Type B pancreatic cell (in vitro differentiated cells): ENCODE data around the gene CAMTA1. TPM values are rescaled to one million over a fixed set of nuclear protein-coding genes. Genes with fewer than 3 reads are reported as not detected.

Source experiments
- DNase-seq: peaks from one replicate; pipeline ENCODE4 v3.0.0; 2021; ENCODE audit warnings: mixed read lengths; ENCODE audit not compliant: unreplicated experiment; ENCODE audit errors: extremely low spot score
- H3K27ac Mint-ChIP-seq: 2 replicates; pipeline ENCODE4 v1.8.0; 2021; ENCODE audit warnings: mild to moderate bottlenecking, mixed read lengths
- H3K27me3 Mint-ChIP-seq: 2 replicates; pipeline ENCODE4 v1.8.0; 2021; ENCODE audit warnings: mixed read lengths
- H3K36me3 Mint-ChIP-seq: 2 replicates; pipeline ENCODE4 v1.8.0; 2021; ENCODE audit warnings: mixed read lengths
- H3K4me1 Mint-ChIP-seq: one replicate; pipeline ENCODE4 v1.8.0; 2021; ENCODE audit warnings: mixed read lengths; ENCODE audit not compliant: unreplicated experiment
- H3K4me3 Mint-ChIP-seq: 2 replicates; pipeline ENCODE4 v1.8.0; 2021; ENCODE audit warnings: mild to moderate bottlenecking, mixed read lengths
- H3K9me3 Mint-ChIP-seq: 2 replicates; pipeline ENCODE4 v1.8.0; 2021; ENCODE audit warnings: mixed read lengths
- CTCF ChIP-seq: fragments of 200-600 bp; sonication (generic); conservative IDR thresholded peaks from 2 replicates; pipeline ENCODE4 v1.5.0; 2021; ENCODE audit warnings: antibody characterized with exemption, mild to moderate bottlenecking
- total RNA-seq: library from RNA; stranded (reverse); gene quantifications from 2 replicates; pipeline ENCODE4 v1.2.1, GENCODE V29; 2021; ENCODE audit warnings: low replicate concordance

The CAMTA1 gene
- total RNA-seq, 1 donor from 2014 or later: 82.5 TPM

GRCh38 chr1:6889875-6890480 is 104.7 kb downstream of the CAMTA1 start:
- Mint-ChIP-seq H3K27me3 (no peaks in the 10 kb centered on the region), H3K36me3 (peaks cover 9% of the 10 kb centered on the region), H3K4me1 (peaks cover 3% of the 10 kb centered on the region), H3K27ac (no peak overlapping the region), H3K4me3 (no peak overlapping the region), H3K9me3 (no peaks in the 10 kb centered on the region)
- peak; percentile 88 for TF ChIP-seq CTCF
- DNase-seq: no peak

GRCh38 chr1:6890686-6891085 is 105.4 kb downstream of the CAMTA1 start:
- TF ChIP-seq CTCF: no peak
- H3K4me3 Mint-ChIP-seq: no peak overlapping the region
- H3K9me3 Mint-ChIP-seq: no peaks in the 10 kb centered on the region
- no peak overlapping the region for H3K27ac Mint-ChIP-seq
- peaks cover 3% of the 10 kb centered on the region for H3K4me1 Mint-ChIP-seq
- no peaks in the 10 kb centered on the region for H3K27me3 Mint-ChIP-seq
- H3K36me3 Mint-ChIP-seq: peaks cover 8% of the 10 kb centered on the region
- no peak for DNase-seq

- no peak overlapping the region for H3K27ac Mint-ChIP-seq
- H3K27me3 Mint-ChIP-seq: no peaks in the 10 kb centered on the region
- H3K4me3 Mint-ChIP-seq: no peak overlapping the region
- no peaks in the 10 kb centered on the region for H3K9me3 Mint-ChIP-seq
- no peaks in the 10 kb centered on the region for H3K36me3 Mint-ChIP-seq
- TF ChIP-seq CTCF: no peak
- peaks cover 5% of the 10 kb centered on the region for H3K4me1 Mint-ChIP-seq
- DNase-seq: no peak
Measured at GRCh38 chr1:6891781-6892579, 106.7 kb downstream of the CAMTA1 start.

GRCh38 chr1:6893388-6893787 is 108.1 kb downstream of the CAMTA1 start:
- no peak for TF ChIP-seq CTCF
- H3K27ac Mint-ChIP-seq: no peak overlapping the region
- no peaks in the 10 kb centered on the region for H3K36me3 Mint-ChIP-seq
- H3K9me3 Mint-ChIP-seq: no peaks in the 10 kb centered on the region
- H3K4me1 Mint-ChIP-seq: peaks cover 7% of the 10 kb centered on the region
- H3K27me3 Mint-ChIP-seq: no peaks in the 10 kb centered on the region
- no peak for DNase-seq
- H3K4me3 Mint-ChIP-seq: no peak overlapping the region

GRCh38 chr1:6897138-6897537 is 111.9 kb downstream of the CAMTA1 start:
- TF ChIP-seq CTCF: no peak
- Mint-ChIP-seq H3K36me3 (no peaks in the 10 kb centered on the region), H3K4me3 (no peak overlapping the region), H3K27me3 (no peaks in the 10 kb centered on the region), H3K27ac (peak overlapping the region; percentile 32), H3K9me3 (no peaks in the 10 kb centered on the region), H3K4me1 (peaks cover 4% of the 10 kb centered on the region)
- DNase-seq: no peak
